ENCODE measurements around the gene CLASP1.

DNA sequence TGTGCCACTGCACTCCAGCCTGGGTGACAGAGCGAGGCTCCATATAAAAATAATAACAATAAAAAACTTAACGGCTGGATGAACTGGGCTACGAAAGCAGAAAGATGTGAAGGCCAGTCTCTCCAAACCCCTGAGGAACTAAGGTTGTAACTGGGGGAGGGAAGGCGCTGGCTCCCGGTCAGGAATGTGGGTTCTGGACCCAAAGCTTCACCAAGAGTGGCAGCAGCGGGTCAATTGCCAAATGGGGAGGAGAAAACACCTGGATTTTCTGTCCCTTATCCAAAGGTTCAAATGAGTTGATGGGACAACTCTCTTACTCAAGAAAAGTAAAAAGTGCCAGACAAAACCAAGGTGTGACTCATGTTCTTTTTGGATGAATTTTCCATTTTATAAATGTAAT, 304.2 kb downstream of the CLASP1 start:
- TF ChIP-seq, protein P1, sequence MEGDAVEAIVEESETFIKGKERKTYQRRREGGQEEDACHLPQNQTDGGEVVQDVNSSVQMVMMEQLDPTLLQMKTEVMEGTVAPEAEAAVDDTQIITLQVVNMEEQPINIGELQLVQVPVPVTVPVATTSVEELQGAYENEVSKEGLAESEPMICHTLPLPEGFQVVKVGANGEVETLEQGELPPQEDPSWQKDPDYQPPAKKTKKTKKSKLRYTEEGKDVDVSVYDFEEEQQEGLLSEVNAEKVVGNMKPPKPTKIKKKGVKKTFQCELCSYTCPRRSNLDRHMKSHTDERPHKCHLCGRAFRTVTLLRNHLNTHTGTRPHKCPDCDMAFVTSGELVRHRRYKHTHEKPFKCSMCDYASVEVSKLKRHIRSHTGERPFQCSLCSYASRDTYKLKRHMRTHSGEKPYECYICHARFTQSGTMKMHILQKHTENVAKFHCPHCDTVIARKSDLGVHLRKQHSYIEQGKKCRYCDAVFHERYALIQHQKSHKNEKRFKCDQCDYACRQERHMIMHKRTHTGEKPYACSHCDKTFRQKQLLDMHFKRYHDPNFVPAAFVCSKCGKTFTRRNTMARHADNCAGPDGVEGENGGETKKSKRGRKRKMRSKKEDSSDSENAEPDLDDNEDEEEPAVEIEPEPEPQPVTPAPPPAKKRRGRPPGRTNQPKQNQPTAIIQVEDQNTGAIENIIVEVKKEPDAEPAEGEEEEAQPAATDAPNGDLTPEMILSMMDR (IDR thresholded peaks at IDR 0.05) = no peak
- TF ChIP-seq POLR2A (IDR thresholded peaks at IDR 0.05) = no peak
